ENCODE data around the gene RSBN1. TPM values are rescaled to one million over a fixed set of nuclear protein-coding genes. Genes with fewer than 3 reads are reported as not detected.

Gene RSBN1
- total and polyA plus RNA-seq, 9 of the 15 experiments (the other 6 are each of a cell fraction or from before 2014, with no cell fraction given) = 4.5 to 24.3 (median 13.0) TPM

DNA sequence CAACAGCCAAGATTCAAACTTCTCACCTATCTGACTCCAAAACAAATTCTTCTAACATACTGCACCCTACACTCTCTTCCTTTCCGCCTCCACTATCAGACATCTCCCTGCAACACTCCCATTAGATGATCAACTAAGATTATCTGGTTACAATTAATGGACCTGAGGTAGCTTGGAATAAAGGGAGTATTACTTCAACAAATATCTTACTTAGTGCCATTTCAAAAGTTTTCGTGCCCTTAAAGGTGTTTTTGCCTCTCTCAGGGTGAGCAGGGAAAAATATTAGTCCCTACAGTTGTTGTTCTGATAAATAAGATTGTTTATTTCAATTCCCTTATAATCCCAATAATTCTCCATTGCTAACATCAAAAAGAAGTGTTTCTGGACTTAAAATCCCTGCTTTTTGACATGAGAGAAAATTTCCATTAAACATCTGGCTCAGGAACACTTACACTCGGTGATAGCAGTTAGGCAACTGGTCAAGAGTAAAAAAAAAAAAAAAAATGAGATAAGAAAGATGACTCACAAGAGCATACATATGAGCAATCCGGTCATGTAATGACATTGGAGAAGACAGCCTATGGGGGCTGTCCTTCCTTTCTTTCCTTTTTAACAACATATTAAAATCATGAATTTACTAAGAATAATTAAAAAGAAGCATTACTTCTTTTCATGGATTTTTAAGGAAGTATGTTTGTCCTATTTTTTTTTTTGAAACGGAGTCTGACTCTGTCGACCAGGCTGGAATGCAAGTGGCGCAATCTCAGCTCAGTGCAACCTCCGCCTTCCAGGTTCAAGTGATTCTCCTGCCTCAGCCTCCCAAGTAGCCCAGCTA, 7.6 kb downstream of the RSBN1 start (continued):
- TF ChIP-seq, protein P1, sequence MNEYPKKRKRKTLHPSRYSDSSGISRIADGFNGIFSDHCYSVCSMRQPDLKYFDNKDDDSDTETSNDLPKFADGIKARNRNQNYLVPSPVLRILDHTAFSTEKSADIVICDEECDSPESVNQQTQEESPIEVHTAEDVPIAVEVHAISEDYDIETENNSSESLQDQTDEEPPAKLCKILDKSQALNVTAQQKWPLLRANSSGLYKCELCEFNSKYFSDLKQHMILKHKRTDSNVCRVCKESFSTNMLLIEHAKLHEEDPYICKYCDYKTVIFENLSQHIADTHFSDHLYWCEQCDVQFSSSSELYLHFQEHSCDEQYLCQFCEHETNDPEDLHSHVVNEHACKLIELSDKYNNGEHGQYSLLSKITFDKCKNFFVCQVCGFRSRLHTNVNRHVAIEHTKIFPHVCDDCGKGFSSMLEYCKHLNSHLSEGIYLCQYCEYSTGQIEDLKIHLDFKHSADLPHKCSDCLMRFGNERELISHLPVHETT (CRISPR knock-in tag; conservative IDR thresholded peaks at IDR 0.05 in 1 of 2, IDR thresholded peaks at IDR 0.05 in 1 of 2) = 0 out of 4 replicates have a peak, but pooled peaks of 1 of the 2 experiments have one; percentile 38
- TF ChIP-seq NBN (IDR thresholded peaks at IDR 0.05; ENCODE audit: low read depth) = 0 out of 2 replicates have a peak, but pooled peaks have one; percentile 61
- peak; percentile 95 for TF ChIP-seq SMARCC2 (IDR thresholded peaks at IDR 0.05; ENCODE audit: low read depth)
- TF ChIP-seq JUN (IDR thresholded peaks at IDR 0.05; ENCODE audit: borderline replicate concordance, low read depth, low read length) = peak; percentile 98
- no peak for TF ChIP-seq JUN (CRISPR knock-in tag; IDR thresholded peaks at IDR 0.05; ENCODE audit: borderline replicate concordance)
- peak; percentile 6 to 32; a peak in 1 of 4 replicates for TF ChIP-seq TEAD1 (CRISPR knock-in tag; IDR thresholded peaks at IDR 0.05)
- no peak for TF ChIP-seq ZNF431 (CRISPR knock-in tag; IDR thresholded peaks at IDR 0.05)
- TF ChIP-seq, protein P2, sequence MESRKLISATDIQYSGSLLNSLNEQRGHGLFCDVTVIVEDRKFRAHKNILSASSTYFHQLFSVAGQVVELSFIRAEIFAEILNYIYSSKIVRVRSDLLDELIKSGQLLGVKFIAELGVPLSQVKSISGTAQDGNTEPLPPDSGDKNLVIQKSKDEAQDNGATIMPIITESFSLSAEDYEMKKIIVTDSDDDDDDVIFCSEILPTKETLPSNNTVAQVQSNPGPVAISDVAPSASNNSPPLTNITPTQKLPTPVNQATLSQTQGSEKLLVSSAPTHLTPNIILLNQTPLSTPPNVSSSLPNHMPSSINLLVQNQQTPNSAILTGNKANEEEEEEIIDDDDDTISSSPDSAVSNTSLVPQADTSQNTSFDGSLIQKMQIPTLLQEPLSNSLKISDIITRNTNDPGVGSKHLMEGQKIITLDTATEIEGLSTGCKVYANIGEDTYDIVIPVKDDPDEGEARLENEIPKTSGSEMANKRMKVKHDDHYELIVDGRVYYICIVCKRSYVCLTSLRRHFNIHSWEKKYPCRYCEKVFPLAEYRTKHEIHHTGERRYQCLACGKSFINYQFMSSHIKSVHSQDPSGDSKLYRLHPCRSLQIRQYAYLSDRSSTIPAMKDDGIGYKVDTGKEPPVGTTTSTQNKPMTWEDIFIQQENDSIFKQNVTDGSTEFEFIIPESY (CRISPR knock-in tag; IDR thresholded peaks at IDR 0.05) = peak; percentile 72
- TF ChIP-seq NR2C2 (CRISPR knock-in tag; IDR thresholded peaks at IDR 0.05) = no peak
- TF ChIP-seq NR2C2 (tag; IDR thresholded peaks at IDR 0.05) = no peak
- TF ChIP-seq ZNF384 (IDR thresholded peaks at IDR 0.05; ENCODE audit: low read depth, low read length) = peak; percentile 99
- peak; percentile 67; the same call in 1 of the 2 replicates for TF ChIP-seq CC2D1A (IDR thresholded peaks at IDR 0.05)
- peak; percentile 49; the same call in 1 of the 2 replicates for TF ChIP-seq TEAD4 (IDR thresholded peaks at IDR 0.05; ENCODE audit: low read length)
- TF ChIP-seq TEAD4 (CRISPR knock-in tag; IDR thresholded peaks at IDR 0.05; ENCODE audit: borderline replicate concordance) = no peak
- TF ChIP-seq, protein P3, sequence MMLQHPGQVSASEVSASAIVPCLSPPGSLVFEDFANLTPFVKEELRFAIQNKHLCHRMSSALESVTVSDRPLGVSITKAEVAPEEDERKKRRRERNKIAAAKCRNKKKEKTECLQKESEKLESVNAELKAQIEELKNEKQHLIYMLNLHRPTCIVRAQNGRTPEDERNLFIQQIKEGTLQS (IDR thresholded peaks at IDR 0.05) = peak; percentile 99
- TF ChIP-seq, protein P3 (CRISPR knock-in tag; conservative IDR thresholded peaks at IDR 0.05) = peak; percentile 94; the same call in 1 of the 2 replicates
- peak; percentile 9; the same call in 1 of the 2 replicates for TF ChIP-seq NCOR1 (IDR thresholded peaks at IDR 0.05)
- peak in 1 of 2 experiments; percentile 53; a peak in 2 of 4 replicates for TF ChIP-seq RCOR1 (IDR thresholded peaks at IDR 0.05; ENCODE audit: borderline replicate concordance in 1 of 2, low read depth in 2 of 2, low read length in 2 of 2)
- 0 out of 2 replicates have a peak, but pooled peaks have one; percentile 15 for TF ChIP-seq BACH1 (tag; IDR thresholded peaks at IDR 0.05)
- peak; percentile 69; the same call in 1 of the 2 replicates for TF ChIP-seq PHF21A (IDR thresholded peaks at IDR 0.05; ENCODE audit: borderline replicate concordance, low read depth)
- peak; percentile 83 to 84 for TF ChIP-seq TRIM24 (IDR thresholded peaks at IDR 0.05)
- TF ChIP-seq NR4A1 (CRISPR knock-in tag; IDR thresholded peaks at IDR 0.05) = no peak
- no peak for TF ChIP-seq NR4A1 (tag; IDR thresholded peaks at IDR 0.05)
- peak; percentile 14; the same call in 1 of the 2 replicates for TF ChIP-seq GATA2 (CRISPR knock-in tag; IDR thresholded peaks at IDR 0.05)
- peak; percentile 51; the same call in 1 of the 2 replicates for TF ChIP-seq GATAD2B (IDR thresholded peaks at IDR 0.05; ENCODE audit: borderline replicate concordance)
